AG09309 (cell line): Measurements from ENCODE around the gene LCT.
"Not testable (repeated sequence)": the region's sequence is repeated elsewhere in the genome, so short reads cannot be mapped to it uniquely, and the experiment has no call there.

ENCODE experiments used
- DNase-seq: peaks from one replicate; pipeline ENCODE4 v3.0.0-alpha.2; 2010; ENCODE audit warnings: low read depth
- H3K4me3 ChIP-seq: 2 replicates; pipeline ENCODE4 v1.5.1; 2011; ENCODE audit warnings: mild to moderate bottlenecking, low read depth, low read length, moderate library complexity; ENCODE audit not compliant: control insufficient read depth
- TF ChIP-seq, protein P1 (sequence below): IDR thresholded peaks from 2 replicates; pipeline ENCODE4 v1.5.1; 2011; ENCODE audit warnings: mild to moderate bottlenecking, low read depth, low read length, inconsistent platforms; ENCODE audit not compliant: insufficient read depth, control insufficient read depth; ENCODE audit errors: missing control alignments

LCT gene

GRCh38 chr2:135800513-135801460 lies 36.2 kb downstream of the LCT start:
- TF ChIP-seq, protein P1, sequence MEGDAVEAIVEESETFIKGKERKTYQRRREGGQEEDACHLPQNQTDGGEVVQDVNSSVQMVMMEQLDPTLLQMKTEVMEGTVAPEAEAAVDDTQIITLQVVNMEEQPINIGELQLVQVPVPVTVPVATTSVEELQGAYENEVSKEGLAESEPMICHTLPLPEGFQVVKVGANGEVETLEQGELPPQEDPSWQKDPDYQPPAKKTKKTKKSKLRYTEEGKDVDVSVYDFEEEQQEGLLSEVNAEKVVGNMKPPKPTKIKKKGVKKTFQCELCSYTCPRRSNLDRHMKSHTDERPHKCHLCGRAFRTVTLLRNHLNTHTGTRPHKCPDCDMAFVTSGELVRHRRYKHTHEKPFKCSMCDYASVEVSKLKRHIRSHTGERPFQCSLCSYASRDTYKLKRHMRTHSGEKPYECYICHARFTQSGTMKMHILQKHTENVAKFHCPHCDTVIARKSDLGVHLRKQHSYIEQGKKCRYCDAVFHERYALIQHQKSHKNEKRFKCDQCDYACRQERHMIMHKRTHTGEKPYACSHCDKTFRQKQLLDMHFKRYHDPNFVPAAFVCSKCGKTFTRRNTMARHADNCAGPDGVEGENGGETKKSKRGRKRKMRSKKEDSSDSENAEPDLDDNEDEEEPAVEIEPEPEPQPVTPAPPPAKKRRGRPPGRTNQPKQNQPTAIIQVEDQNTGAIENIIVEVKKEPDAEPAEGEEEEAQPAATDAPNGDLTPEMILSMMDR, result no peak
- no peak overlapping the region for H3K4me3 ChIP-seq
- no peak for DNase-seq

DNA sequence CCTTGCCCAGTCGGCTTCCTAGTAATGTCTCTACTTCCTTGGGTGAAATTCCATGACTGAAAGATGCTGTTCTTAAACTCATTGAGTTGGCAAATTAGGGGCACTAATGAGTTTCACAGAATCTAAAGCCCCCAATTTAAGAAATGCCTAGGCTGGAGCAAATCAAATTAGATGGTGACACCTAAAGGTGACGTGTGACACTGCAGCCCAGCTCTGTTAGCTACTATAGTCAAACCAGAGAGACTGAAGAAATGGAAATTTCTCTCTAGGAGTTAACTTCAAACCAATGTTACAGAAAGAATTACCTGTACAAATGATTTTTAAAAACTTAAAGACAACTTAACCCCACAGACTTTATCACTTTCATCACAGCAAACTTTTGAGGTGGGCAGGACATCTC lies 37.2 kb downstream of the LCT start:
- DNase-seq, result no peak
- TF ChIP-seq, protein P1, result no peak
- H3K4me3 ChIP-seq, result no peak overlapping the region

DNA sequence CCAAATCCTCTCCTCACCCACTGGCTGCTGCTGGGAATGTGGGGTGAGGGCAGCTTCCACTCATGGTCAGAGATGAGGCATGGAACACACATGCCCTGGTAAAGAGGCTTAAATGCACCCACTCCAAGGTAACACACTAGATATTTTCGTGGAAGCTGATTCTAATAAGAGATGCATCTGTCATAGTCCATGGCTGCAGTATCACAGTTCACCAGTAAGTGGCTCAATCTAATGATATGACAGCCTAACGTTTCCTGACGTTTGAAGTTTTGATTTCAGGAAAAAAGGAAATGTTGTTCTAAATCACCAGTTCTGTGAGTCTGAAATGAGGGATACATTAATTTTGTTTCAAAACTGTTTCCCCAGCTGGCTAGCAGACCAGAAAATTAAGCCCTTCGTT lies 38.2 kb downstream of the LCT start:
- no peak overlapping the region for H3K4me3 ChIP-seq
- DNase-seq, result no peak
- TF ChIP-seq, protein P1, result peak; percentile 16

GRCh38 chr2:135798275-135798705 lies 38.7 kb downstream of the LCT start:
- TF ChIP-seq, protein P1, result no peak
- H3K4me3 ChIP-seq, result no peak overlapping the region
- no peak for DNase-seq

DNA sequence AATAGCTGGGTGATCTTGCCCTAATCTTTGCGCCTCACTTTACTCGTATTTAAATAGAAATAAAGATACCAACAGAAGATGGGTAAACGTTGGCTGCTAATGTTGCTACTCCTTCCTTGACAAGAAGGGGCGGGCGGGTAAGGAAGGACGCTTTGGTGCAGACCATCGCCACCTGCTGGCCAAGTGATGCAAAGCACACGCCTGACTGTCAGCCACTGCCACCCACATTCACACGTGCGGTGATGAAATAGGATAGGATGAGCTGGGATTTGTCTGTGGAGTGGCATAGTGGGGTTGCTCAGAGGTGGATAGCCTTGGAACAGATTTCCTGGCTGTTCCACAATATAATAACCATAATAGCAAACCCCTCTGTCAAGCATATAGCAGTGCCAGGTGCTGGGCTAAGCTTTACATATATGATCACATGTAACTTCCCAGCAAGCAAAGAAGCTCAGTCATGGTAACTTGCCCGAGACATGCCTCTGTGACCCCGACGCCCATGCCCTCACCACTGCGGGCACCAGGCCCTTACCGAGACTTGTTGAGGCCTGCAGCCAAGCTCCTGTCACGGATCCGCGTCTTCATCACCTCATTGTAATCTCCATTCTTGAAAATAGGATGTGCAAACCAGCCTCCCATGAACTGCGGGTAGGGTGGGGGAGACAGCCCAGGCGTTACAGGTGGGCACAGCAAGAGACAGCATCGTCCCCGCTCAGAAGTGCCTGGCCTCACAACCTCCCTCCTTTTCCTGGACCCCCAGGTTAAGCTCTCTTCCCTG lies 39.3 kb downstream of the LCT start:
- DNase-seq, result peak; percentile 49
- TF ChIP-seq, protein P1, result peak; percentile 97
- no peak overlapping the region for H3K4me3 ChIP-seq

GRCh38 chr2:135796606-135797005 lies 40.4 kb downstream of the LCT start:
- TF ChIP-seq, protein P1, result no peak
- DNase-seq, result no peak
- no peak overlapping the region for H3K4me3 ChIP-seq

GRCh38 chr2:135795641-135796040 lies 41.3 kb downstream of the LCT start:
- not testable (repeated sequence) for DNase-seq

More at GRCh38 chr2:135795641-135796040, 41.3 kb downstream of the LCT start:
- H3K4me3 ChIP-seq, result not testable (repeated sequence)
